HG02759 (cell line): ENCODE measurements around the gene PCIF1.
A peak's percentile ranks its signal among the peaks of the same experiment; 100 is the strongest.
"Not testable (repeated sequence)": the region's sequence is repeated elsewhere in the genome, so short reads cannot be mapped to it uniquely, and the experiment has no call there.

Source experiments
- ATAC-seq: cut with Tn5 transposase; IDR thresholded peaks from one replicate; pipeline ENCODE4 v1.9.1; 2021; ENCODE audit warnings: mild to moderate bottlenecking, moderate library complexity; ENCODE audit not compliant: unreplicated experiment

The PCIF1 gene

GRCh38 chr20:45921337-45922189, 12.9 kb upstream of the PCIF1 start:
- ATAC-seq, result no peak

- no peak for ATAC-seq
Observed at GRCh38 chr20:45924391-45925261, 9.9 kb upstream of the PCIF1 start.

- ATAC-seq, result no peak
Observed at GRCh38 chr20:45925821-45926506, 8.5 kb upstream of the PCIF1 start.

GRCh38 chr20:45926731-45927070, 7.8 kb upstream of the PCIF1 start:
- no peak for ATAC-seq

- no peak for ATAC-seq
Observed at GRCh38 chr20:45927071-45927878, 7.2 kb upstream of the PCIF1 start.

GRCh38 chr20:45931680-45932079, 2.8 kb upstream of the PCIF1 start:
- not testable (repeated sequence) for ATAC-seq

- ATAC-seq, result no peak
Observed at GRCh38 chr20:45933266-45934045, 1.0 kb upstream of the PCIF1 start.

GRCh38 chr20:45934046-45934585, 367 bp upstream of the PCIF1 start:
- peak; percentile 22 for ATAC-seq

- peak; percentile 4 for ATAC-seq
Observed at GRCh38 chr20:45935416-45936046, 1.0 kb downstream of the PCIF1 start.

GRCh38 chr20:45937765-45938164, 3.3 kb downstream of the PCIF1 start:
- ATAC-seq, result no peak

GRCh38 chr20:45938727-45939438, 4.4 kb downstream of the PCIF1 start:
- ATAC-seq, result no peak

- no peak for ATAC-seq
Observed at GRCh38 chr20:45940053-45940452, 5.6 kb downstream of the PCIF1 start.

GRCh38 chr20:45940469-45940868, 6.0 kb downstream of the PCIF1 start:
- no peak for ATAC-seq

- no peak for ATAC-seq
Observed at GRCh38 chr20:45943613-45944012, 9.1 kb downstream of the PCIF1 start.

- no peak for ATAC-seq
Observed at GRCh38 chr20:45944151-45944964, 9.9 kb downstream of the PCIF1 start.

- ATAC-seq, result no peak
Observed at GRCh38 chr20:45944965-45945677, 10.6 kb downstream of the PCIF1 start.

GRCh38 chr20:45945678-45946148, 11.2 kb downstream of the PCIF1 start:
- ATAC-seq, result no peak
